LNCaP clone FGC (cell line): ENCODE data around the gene NHLRC2.

Experiments used
- DNase-seq: peaks from one replicate; pipeline ENCODE4 v3.0.0-alpha.2; 2011; ENCODE audit warnings: low read depth
- H3K4me3 ChIP-seq: 2 replicates; pipeline ENCODE4 v1.5.1; 2011; ENCODE audit warnings: mild to moderate bottlenecking, low read depth, low read length, control low read depth
- CTCF ChIP-seq: IDR thresholded peaks from 2 replicates; pipeline ENCODE4 v1.5.1; 2012; ENCODE audit warnings: mild to moderate bottlenecking; ENCODE audit not compliant: control insufficient read depth, insufficient read depth; ENCODE audit errors: extremely low read depth

The NHLRC2 gene

GRCh38 chr10:113865901-113866300 lies 11.4 kb downstream of the NHLRC2 start:
- DNase-seq, result no peak
- H3K4me3 ChIP-seq, result no peak overlapping the region
- no peak for TF ChIP-seq CTCF

- no peak for DNase-seq
- no peak overlapping the region for H3K4me3 ChIP-seq
- TF ChIP-seq CTCF, result no peak
Observed at GRCh38 chr10:113866551-113867394, 12.3 kb downstream of the NHLRC2 start.

DNA sequence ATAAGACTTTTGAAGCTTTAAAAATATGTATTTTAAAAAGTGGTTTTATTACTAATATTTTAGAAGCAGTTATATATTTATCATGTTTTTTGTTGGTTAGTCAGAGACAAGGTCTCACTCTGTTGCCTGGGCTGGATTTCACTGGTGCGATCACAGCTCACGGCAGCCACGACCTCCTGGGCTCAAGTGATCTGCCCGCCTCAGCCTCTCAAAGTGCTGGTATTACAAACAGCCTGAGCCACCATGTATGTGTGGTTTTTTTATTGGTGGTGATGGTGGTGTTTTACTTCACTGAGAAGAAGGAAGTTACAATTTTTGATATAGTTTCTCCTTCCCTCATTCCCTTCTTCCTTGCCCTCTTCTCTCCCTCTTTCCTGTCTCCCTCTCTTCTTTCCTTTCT lies 13.4 kb downstream of the NHLRC2 start:
- TF ChIP-seq CTCF, result no peak
- no peak overlapping the region for H3K4me3 ChIP-seq
- no peak for DNase-seq

DNA sequence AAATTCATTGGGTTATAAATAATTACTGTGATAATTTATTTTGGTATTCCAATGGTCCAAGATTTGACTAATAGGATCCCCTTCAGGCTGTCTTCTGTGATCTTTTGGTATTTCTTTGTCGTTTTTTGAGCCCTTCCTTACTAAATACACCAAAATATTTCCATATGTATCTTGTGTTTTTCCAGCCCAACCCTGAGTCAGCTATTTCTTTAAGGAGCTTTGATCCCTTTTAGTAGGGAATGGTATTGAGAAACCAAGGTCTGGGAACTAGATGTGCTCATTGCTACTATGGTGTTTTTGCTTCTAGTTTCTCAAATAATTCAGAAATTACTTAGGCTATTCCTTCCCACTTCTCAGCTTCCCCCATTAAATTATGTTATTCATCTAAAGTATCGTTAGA lies 15.3 kb downstream of the NHLRC2 start:
- no peak for DNase-seq
- H3K4me3 ChIP-seq, result no peak overlapping the region
- TF ChIP-seq CTCF, result no peak

DNA sequence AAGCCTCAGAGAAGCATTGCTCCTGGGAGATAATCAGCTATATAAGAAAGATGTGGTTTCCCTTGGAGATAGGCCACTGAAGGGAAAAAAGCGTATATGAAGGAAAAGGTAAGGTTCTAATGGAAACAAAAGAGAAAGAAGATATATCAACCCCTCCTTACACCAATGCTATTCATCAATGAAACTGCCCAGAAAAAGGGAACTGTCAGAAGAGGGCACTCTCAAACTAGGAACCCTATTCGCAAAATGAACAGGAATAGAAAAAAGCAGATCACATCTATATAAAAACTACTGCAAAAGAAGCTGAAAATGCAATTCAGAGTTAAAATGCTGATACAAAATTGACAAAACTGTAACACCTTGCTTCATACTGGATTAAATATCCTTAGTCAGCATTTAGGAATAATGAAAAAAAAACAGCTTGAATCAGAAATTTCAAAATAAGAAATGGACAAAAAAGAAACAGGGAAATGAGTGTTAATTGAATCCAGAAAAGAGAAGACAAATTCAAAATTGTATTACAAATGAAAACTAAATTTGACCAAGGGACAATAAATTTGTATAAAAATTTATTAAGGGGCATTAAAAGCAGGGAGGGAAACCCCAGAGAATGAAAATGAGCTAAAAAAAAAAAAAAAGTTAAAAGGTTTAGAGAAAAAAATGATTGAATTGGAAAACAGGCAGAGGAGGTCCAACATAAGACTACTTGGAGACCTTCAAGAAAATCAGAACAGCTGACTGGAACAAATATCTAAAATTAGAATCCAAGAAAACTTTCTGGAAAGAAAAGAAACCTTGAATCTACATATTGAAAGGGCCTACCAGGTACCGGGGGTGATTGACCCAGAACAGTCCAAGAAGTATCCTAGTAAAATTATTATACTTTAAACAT lies 17.9 kb downstream of the NHLRC2 start:
- no peak overlapping the region for H3K4me3 ChIP-seq
- DNase-seq, result no peak
- no peak for TF ChIP-seq CTCF

GRCh38 chr10:113875212-113875611 lies 20.8 kb downstream of the NHLRC2 start:
- no peak for DNase-seq

More at GRCh38 chr10:113875212-113875611, 20.8 kb downstream of the NHLRC2 start:
- no peak overlapping the region for H3K4me3 ChIP-seq
- no peak for TF ChIP-seq CTCF
